Breast epithelium (tissue), 3 donors: ENCODE measurements around the gene SPTBN1.

Experiments used
- POLR2A ChIP-seq: fragments of 450-650 bp; IDR thresholded peaks from one replicate; pipeline ENCODE4 v1.6.1; 2016; ENCODE audit warnings: antibody characterized with exemption, mild to moderate bottlenecking, moderate library complexity
- TF ChIP-seq, protein P1 (sequence below), 3 donors: fragments of 450-650 bp; IDR thresholded peaks; one replicate each; pipeline ENCODE4 v1.5.1; 2016 to 2017; ENCODE audit warnings: antibody characterized with exemption in 3 of 3, mild to moderate bottlenecking in 3 of 3, moderate library complexity in 3 of 3

DNA sequence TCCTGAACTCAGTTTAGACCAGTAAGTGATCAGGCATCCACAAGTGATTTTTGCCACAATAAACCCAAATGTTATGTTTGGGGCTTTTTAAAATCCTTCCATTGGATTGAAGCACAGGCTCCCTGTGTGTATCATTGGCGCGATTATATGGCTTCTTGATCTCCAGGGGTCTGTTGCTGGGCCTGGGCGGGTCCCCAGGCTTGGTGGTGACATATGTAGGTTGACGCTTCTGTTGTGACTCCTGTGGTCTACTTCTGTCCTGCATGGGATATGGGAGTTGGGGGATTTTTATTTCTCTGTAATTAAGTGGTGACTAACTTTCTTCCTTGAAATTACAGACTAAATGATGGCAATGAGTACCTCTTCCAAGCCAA lies 211.1 kb downstream of the SPTBN1 start:
- TF ChIP-seq, protein P1, sequence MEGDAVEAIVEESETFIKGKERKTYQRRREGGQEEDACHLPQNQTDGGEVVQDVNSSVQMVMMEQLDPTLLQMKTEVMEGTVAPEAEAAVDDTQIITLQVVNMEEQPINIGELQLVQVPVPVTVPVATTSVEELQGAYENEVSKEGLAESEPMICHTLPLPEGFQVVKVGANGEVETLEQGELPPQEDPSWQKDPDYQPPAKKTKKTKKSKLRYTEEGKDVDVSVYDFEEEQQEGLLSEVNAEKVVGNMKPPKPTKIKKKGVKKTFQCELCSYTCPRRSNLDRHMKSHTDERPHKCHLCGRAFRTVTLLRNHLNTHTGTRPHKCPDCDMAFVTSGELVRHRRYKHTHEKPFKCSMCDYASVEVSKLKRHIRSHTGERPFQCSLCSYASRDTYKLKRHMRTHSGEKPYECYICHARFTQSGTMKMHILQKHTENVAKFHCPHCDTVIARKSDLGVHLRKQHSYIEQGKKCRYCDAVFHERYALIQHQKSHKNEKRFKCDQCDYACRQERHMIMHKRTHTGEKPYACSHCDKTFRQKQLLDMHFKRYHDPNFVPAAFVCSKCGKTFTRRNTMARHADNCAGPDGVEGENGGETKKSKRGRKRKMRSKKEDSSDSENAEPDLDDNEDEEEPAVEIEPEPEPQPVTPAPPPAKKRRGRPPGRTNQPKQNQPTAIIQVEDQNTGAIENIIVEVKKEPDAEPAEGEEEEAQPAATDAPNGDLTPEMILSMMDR (IDR thresholded peaks at IDR 0.05): no peak
- TF ChIP-seq POLR2A: no peak
